Endothelial cell of umbilical vein (primary cell): ENCODE measurements around the gene NPPA.

ENCODE experiments used
- EZH2 ChIP-seq: IDR thresholded peaks from 2 replicates; pipeline ENCODE4 v1.6.1; 2012; ENCODE audit warnings: borderline replicate concordance, low read depth, mild to moderate bottlenecking, moderate library complexity, low read length, inconsistent platforms; ENCODE audit not compliant: severe bottlenecking
- FOS ChIP-seq: IDR thresholded peaks from 2 replicates; pipeline ENCODE4 v1.6.1; 2011; ENCODE audit warnings: mild to moderate bottlenecking, low read length, moderate library complexity, borderline replicate concordance; ENCODE audit not compliant: insufficient read depth
- MYC ChIP-seq: IDR thresholded peaks from one replicate; pipeline ENCODE4 v1.6.1; 2011; ENCODE audit warnings: mild to moderate bottlenecking, low read depth, low read length
- TF ChIP-seq, protein P1 (sequence below), 2 donors: IDR thresholded peaks; 1 replicate in 1 of 2; 2 replicates in 1 of 2; pipeline ENCODE4 v1.5.1; 2011; ENCODE audit warnings: low read length in 2 of 2, mild to moderate bottlenecking in 2 of 2, moderate library complexity in 2 of 2, control low read depth in 1 of 2, inconsistent platforms in 1 of 2, low read depth in 1 of 2; ENCODE audit not compliant: insufficient read depth in 1 of 2; ENCODE audit errors: extremely low read depth in 1 of 2

DNA sequence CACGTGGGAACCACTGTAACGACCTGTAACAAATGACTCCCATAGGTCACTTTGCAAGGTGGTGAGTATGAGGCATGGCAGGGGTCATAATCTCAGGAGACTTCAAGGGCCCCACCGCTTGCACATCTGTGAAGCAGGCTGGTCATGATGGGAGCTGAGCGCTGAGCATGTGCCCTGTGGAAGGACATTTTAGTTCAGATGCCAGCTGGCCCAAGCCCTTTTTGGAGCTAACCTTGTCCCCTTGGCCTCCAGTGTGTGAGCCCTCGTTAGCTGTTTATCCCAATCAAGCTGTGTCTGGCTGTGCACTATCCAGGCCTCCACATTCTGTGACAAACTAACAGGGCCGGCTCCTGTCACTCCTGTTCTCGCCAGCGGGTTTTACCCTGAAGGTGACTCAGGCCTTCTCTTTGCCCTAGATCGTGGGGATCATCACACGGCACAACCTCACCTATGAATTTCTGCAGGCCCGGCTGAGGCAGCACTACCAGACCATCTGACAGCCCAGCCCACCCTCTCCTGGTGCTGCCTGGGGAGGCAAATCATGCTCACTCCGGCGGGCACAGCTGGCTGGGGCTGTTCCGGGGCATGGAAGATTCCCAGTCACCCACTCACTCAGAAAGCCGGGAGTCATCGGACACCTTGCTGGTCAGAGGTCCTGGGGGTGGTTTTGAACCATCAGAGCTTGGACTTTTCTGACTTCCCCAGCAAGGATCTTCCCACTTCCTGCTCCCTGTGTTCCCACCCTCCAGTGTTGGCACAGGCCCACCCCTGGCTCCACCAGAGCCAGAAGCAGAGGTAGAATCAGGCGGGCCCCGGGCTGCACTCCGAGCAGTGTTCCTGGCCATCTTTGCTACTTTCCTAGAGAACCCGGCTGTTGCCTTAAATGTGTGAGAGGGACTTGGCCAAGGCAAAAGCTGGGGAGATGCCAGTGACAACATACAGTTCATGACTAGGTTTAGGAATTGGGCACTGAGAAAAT lies 7.6 kb downstream of the NPPA start:
- TF ChIP-seq EZH2 (no peak), FOS (no peak), MYC (no peak)
- TF ChIP-seq, protein P1, sequence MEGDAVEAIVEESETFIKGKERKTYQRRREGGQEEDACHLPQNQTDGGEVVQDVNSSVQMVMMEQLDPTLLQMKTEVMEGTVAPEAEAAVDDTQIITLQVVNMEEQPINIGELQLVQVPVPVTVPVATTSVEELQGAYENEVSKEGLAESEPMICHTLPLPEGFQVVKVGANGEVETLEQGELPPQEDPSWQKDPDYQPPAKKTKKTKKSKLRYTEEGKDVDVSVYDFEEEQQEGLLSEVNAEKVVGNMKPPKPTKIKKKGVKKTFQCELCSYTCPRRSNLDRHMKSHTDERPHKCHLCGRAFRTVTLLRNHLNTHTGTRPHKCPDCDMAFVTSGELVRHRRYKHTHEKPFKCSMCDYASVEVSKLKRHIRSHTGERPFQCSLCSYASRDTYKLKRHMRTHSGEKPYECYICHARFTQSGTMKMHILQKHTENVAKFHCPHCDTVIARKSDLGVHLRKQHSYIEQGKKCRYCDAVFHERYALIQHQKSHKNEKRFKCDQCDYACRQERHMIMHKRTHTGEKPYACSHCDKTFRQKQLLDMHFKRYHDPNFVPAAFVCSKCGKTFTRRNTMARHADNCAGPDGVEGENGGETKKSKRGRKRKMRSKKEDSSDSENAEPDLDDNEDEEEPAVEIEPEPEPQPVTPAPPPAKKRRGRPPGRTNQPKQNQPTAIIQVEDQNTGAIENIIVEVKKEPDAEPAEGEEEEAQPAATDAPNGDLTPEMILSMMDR (IDR thresholded peaks at IDR 0.05; ENCODE audit: extremely low read depth in 1 of 2, insufficient read depth in 1 of 2, low read depth in 1 of 2, low read length in 2 of 2): no peak
